AG10803 (cell line): ENCODE data around the gene MIEF2.
"Not testable (repeated sequence)": the region's sequence is repeated elsewhere in the genome, so short reads cannot be mapped to it uniquely, and the experiment has no call there.

Source experiments
- DNase-seq: peaks from one replicate; pipeline ENCODE4 v3.0.0; 2010; ENCODE audit warnings: low read depth
- H3K4me3 ChIP-seq: 2 replicates; pipeline ENCODE4 v1.5.1; 2011; ENCODE audit warnings: mild to moderate bottlenecking, low read length, control low read depth
- CTCF ChIP-seq: conservative IDR thresholded peaks from 2 replicates; pipeline ENCODE4 v1.5.1; 2011; ENCODE audit warnings: mild to moderate bottlenecking, low read length, control low read depth, inconsistent platforms

Gene MIEF2

GRCh38 chr17:18300725-18301480 is 40.4 kb downstream of the MIEF2 start:
- TF ChIP-seq CTCF = no peak
- DNase-seq = no peak
- no peak overlapping the region for H3K4me3 ChIP-seq

- DNase-seq, H3K4me3 ChIP-seq: not testable (repeated sequence)
These were observed 42.7 kb downstream of the MIEF2 start for GRCh38 chr17:18303206-18303605.

DNA sequence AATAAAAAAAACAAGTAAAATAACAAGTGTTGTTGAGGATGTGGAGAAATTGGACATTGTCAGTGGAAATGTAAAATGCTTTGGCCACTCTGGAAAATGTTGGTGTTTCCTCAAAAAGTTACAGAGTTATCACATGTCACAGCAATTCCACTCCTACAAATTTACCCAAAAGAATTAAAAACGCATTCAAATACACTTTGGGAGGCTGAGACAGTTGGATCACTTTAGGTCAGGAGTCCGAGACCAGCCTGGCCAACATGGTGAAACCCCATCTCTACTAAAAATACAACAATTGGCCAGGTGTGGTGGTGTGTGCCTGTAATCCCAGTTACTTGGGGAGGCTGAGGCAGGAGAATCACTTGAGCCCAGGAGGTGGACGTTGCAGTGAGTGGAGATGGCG is 48.7 kb downstream of the MIEF2 start:
- DNase-seq = no peak
- no peak for TF ChIP-seq CTCF

GRCh38 chr17:18314059-18314730 is 53.7 kb downstream of the MIEF2 start:
- DNase-seq = no peak
- H3K4me3 ChIP-seq = peak overlapping the region; percentile 95
- TF ChIP-seq CTCF = no peak

More for the DNA sequence above, 48.7 kb downstream of the MIEF2 start:
- no peak overlapping the region for H3K4me3 ChIP-seq

- peak within 1 kb of the TSS; percentile 95 for H3K4me3 ChIP-seq
- TF ChIP-seq CTCF = no peak
- DNase-seq = peak; percentile 99
These were observed 54.5 kb downstream of the MIEF2 start, which contains the start of the genes SMCR8 and TOP3A for GRCh38 chr17:18314731-18315561. SMCR8 (plus strand) TSS chr17:18315293; CDS start chr17:18315790, 497 bp downstream. TOP3A (minus strand) TSS chr17:18314994; CDS start chr17:18314778, 216 bp downstream.

DNA sequence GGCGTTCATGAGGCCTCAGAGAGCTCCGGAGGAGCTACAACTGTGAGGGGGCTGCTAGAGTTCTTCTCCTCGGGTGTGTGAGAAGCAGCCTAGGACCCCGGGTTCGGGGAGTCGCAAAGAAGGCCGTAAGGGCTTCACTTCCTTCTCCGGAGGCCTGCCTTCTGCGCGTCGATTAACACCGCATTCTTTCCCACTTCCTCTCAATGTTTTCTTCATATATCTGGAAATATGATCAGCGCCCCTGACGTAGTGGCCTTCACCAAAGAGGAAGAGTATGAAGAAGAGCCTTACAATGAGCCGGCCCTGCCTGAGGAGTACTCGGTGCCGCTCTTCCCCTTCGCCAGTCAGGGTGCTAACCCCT is 55.1 kb downstream of the MIEF2 start:
- peak overlapping the region; percentile 95 for H3K4me3 ChIP-seq
- no peak for TF ChIP-seq CTCF
- DNase-seq = no peak

- no peak for TF ChIP-seq CTCF
- peak overlapping the region; percentile 95 for H3K4me3 ChIP-seq
- no peak for DNase-seq
These were observed 55.5 kb downstream of the MIEF2 start for GRCh38 chr17:18315961-18316360.
